Neural cell (in vitro differentiated cells): ENCODE results near the gene C11orf71. TPM values are rescaled to one million over a fixed set of nuclear protein-coding genes. Genes with fewer than 3 reads are reported as not detected.

Source experiments
- H2AFZ ChIP-seq: fragments of 200-600, 300-800 bp; sonication (generic), shearing (Covaris generic); 2 replicates; pipeline ENCODE4 v1.6.0; 2014; ENCODE audit warnings: low read depth, mild to moderate bottlenecking, antibody characterized with exemption, low read length, moderate library complexity
- H3F3A ChIP-seq: fragments of 200-600 bp; shearing (Covaris generic); 2 replicates; pipeline ENCODE4 v1.6.1; 2016; ENCODE audit warnings: mild to moderate bottlenecking, moderate library complexity, mixed read lengths, antibody characterized with exemption, low read length; ENCODE audit not compliant: insufficient read depth, poor library complexity, severe bottlenecking
- H3K27ac ChIP-seq: fragments of 200-600, 300-800 bp; sonication (generic), shearing (Covaris generic); 2 replicates; pipeline ENCODE4 v1.5.1; 2014; ENCODE audit warnings: mild to moderate bottlenecking, low read length, moderate library complexity
- H3K27me3 ChIP-seq: fragments of 300-800, 200-600 bp; sonication (generic), shearing (Covaris generic); 2 replicates; pipeline ENCODE4 v1.6.0; 2014; ENCODE audit warnings: mild to moderate bottlenecking, low read depth, low read length, moderate library complexity; ENCODE audit not compliant: insufficient read depth
- H3K36me3 ChIP-seq: fragments of 300-800, 200-600 bp; sonication (generic), shearing (Covaris generic); 2 replicates; pipeline ENCODE4 v1.5.1; 2014; ENCODE audit warnings: mild to moderate bottlenecking, antibody characterized with exemption, low read length, moderate library complexity; ENCODE audit not compliant: insufficient read depth
- H3K4me2 ChIP-seq: fragments of 300-800, 200-600 bp; sonication (generic), shearing (Covaris generic); 2 replicates; pipeline ENCODE4 v1.6.0; 2014; ENCODE audit warnings: mild to moderate bottlenecking, low read length
- H3K4me3 ChIP-seq: fragments of 300-800, 200-600 bp; sonication (generic), shearing (Covaris generic); 2 replicates; pipeline ENCODE4 v1.5.1; 2014; ENCODE audit warnings: mild to moderate bottlenecking, low read length, moderate library complexity
- H3K79me2 ChIP-seq: fragments of 200-600 bp; shearing (Covaris generic); replicated peaks from 2 replicates; pipeline ENCODE4 v1.6.0; 2014; ENCODE audit warnings: mild to moderate bottlenecking, low read length, moderate library complexity; ENCODE audit not compliant: insufficient read depth
- H3K9ac ChIP-seq: fragments of 300-800, 200-600 bp; sonication (generic), shearing (Covaris generic); 2 replicates; pipeline ENCODE4 v1.6.1; 2016; ENCODE audit warnings: mild to moderate bottlenecking, low read length, mixed read lengths
- H3K9me2 ChIP-seq: fragments of 200-600 bp; shearing (Covaris generic); 2 replicates; pipeline ENCODE4 v1.6.1; 2016; ENCODE audit warnings: mild to moderate bottlenecking, low read length, mixed read lengths; ENCODE audit not compliant: insufficient read depth
- H3K9me3 ChIP-seq: fragments of 200-600, 300-800 bp; sonication (generic), shearing (Covaris generic); 2 replicates; pipeline ENCODE4 v1.6.1; 2016; ENCODE audit warnings: mild to moderate bottlenecking, mixed run types, low read length, moderate library complexity, mixed read lengths
- H4K20me1 ChIP-seq: fragments of 200-600 bp; shearing (Covaris generic); 2 replicates; pipeline ENCODE4 v1.6.1; 2016; ENCODE audit warnings: mild to moderate bottlenecking, mixed run types; ENCODE audit not compliant: insufficient read depth
- CTCF ChIP-seq: fragments of 450-650 bp; IDR thresholded peaks from 2 replicates; pipeline ENCODE4 v1.5.1; 2014; ENCODE audit warnings: antibody characterized with exemption, mild to moderate bottlenecking, moderate library complexity; ENCODE audit not compliant: poor library complexity, severe bottlenecking
- EP300 ChIP-seq: fragments of 450-650 bp; conservative IDR thresholded peaks from 2 replicates; pipeline ENCODE4 v1.6.1; 2014; ENCODE audit warnings: antibody characterized with exemption, mild to moderate bottlenecking, moderate library complexity; ENCODE audit not compliant: poor library complexity, severe bottlenecking
- EZH2 ChIP-seq: fragments of 200-600, 300-800 bp; shearing (Covaris generic), sonication (generic); IDR thresholded peaks from 2 replicates; pipeline ENCODE4 v1.6.1; 2014; ENCODE audit warnings: antibody characterized with exemption, low read length, borderline replicate concordance, mild to moderate bottlenecking; ENCODE audit not compliant: insufficient read depth, poor library complexity, severe bottlenecking
- MXI1 ChIP-seq: fragments of 450-650 bp; conservative IDR thresholded peaks from 2 replicates; pipeline ENCODE4 v1.6.1; 2014; ENCODE audit warnings: antibody characterized with exemption, mild to moderate bottlenecking; ENCODE audit not compliant: poor library complexity, severe bottlenecking
- POLR2AphosphoS5 ChIP-seq: IDR thresholded peaks from 2 replicates; pipeline ENCODE4 v1.6.1; 2012
- RAD21 ChIP-seq: fragments of 450-650 bp; conservative IDR thresholded peaks from 2 replicates; pipeline ENCODE4 v1.6.1; 2014; ENCODE audit warnings: antibody characterized with exemption, mild to moderate bottlenecking, moderate library complexity
- SMC3 ChIP-seq: fragments of 450-650 bp; conservative IDR thresholded peaks from 2 replicates; pipeline ENCODE4 v1.6.1; 2014; ENCODE audit warnings: antibody characterized with exemption, mild to moderate bottlenecking, moderate library complexity; ENCODE audit not compliant: poor library complexity
- TAF1 ChIP-seq: IDR thresholded peaks from 2 replicates; pipeline ENCODE4 v1.6.1; 2012; ENCODE audit warnings: low read depth
- polyA plus RNA-seq: library from polyadenylated mRNA; depleted of rRNA; stranded (reverse); fragments of >200 nt; gene quantifications from 2 replicates; pipeline ENCODE4 v1.2.3, GENCODE V29; 2014
- TF ChIP-seq, protein P1 (sequence below): IDR thresholded peaks from 2 replicates; pipeline ENCODE4 v1.6.1; 2012; ENCODE audit warnings: borderline replicate concordance

Gene C11orf71
- polyA plus RNA-seq, 1 donor from 2014 or later: 29.9 TPM

DNA sequence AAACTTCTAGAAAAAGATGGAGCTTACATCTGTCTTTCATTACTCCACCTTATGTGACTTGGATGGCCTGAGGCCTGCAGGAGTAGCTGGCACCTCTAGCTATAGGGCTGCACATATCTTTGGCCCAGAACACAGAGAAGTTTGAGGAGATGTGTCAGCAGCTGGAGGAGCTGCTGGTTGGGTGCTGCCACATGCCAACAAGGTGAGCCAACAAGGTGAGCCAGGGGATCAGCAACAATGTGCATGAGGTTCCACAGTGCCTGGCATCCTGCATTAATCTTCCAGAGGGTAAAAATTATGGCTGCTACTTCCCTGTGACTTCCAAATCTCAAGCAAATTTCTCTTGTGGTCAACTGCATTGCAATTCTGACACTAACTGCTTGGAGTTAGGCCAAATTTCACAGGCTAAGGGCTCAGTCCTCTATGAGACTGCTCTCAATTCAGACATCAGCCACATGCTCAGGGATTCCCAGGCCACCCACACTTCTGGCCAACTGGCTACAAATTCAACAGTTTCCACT, 16.2 kb upstream of the C11orf71 start:
- no peak overlapping the region for H2AFZ ChIP-seq
- H3K36me3 ChIP-seq: peaks cover 4% of the 10 kb centered on the region
- H3K4me3 ChIP-seq: no peak overlapping the region
- H3K79me2 ChIP-seq: no peaks in the 10 kb centered on the region
- no peaks in the 10 kb centered on the region for H3K27me3 ChIP-seq
- H3K9me3 ChIP-seq: no peaks in the 10 kb centered on the region
- no peak for TF ChIP-seq EP300
- TF ChIP-seq SMC3: no peak
- no peak for TF ChIP-seq RAD21
- no peak for TF ChIP-seq MXI1
- TF ChIP-seq POLR2AphosphoS5: no peak
- no peak for TF ChIP-seq CTCF
- no peak for TF ChIP-seq EZH2
- TF ChIP-seq, protein P1, sequence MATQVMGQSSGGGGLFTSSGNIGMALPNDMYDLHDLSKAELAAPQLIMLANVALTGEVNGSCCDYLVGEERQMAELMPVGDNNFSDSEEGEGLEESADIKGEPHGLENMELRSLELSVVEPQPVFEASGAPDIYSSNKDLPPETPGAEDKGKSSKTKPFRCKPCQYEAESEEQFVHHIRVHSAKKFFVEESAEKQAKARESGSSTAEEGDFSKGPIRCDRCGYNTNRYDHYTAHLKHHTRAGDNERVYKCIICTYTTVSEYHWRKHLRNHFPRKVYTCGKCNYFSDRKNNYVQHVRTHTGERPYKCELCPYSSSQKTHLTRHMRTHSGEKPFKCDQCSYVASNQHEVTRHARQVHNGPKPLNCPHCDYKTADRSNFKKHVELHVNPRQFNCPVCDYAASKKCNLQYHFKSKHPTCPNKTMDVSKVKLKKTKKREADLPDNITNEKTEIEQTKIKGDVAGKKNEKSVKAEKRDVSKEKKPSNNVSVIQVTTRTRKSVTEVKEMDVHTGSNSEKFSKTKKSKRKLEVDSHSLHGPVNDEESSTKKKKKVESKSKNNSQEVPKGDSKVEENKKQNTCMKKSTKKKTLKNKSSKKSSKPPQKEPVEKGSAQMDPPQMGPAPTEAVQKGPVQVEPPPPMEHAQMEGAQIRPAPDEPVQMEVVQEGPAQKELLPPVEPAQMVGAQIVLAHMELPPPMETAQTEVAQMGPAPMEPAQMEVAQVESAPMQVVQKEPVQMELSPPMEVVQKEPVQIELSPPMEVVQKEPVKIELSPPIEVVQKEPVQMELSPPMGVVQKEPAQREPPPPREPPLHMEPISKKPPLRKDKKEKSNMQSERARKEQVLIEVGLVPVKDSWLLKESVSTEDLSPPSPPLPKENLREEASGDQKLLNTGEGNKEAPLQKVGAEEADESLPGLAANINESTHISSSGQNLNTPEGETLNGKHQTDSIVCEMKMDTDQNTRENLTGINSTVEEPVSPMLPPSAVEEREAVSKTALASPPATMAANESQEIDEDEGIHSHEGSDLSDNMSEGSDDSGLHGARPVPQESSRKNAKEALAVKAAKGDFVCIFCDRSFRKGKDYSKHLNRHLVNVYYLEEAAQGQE: no peak
- no peak for TF ChIP-seq TAF1
- H3F3A ChIP-seq: no peaks in the 10 kb centered on the region
- no peak overlapping the region for H3K9ac ChIP-seq
- no peaks in the 10 kb centered on the region for H3K9me2 ChIP-seq
- H3K27ac ChIP-seq: no peak overlapping the region
- H3K4me2 ChIP-seq: no peak overlapping the region
- no peaks in the 10 kb centered on the region for H4K20me1 ChIP-seq

GRCh38 chr11:114413958-114414357, 13.6 kb upstream of the C11orf71 start:
- Histone ChIP-seq H3K4me3 (no peak overlapping the region), H4K20me1 (no peaks in the 10 kb centered on the region), H3K9me3 (no peaks in the 10 kb centered on the region), H2AFZ (no peak overlapping the region), H3F3A (no peaks in the 10 kb centered on the region), H3K4me2 (no peak overlapping the region), H3K36me3 (peaks cover 4% of the 10 kb centered on the region), H3K9me2 (no peaks in the 10 kb centered on the region), H3K9ac (no peak overlapping the region), H3K27ac (no peak overlapping the region), H3K79me2 (no peaks in the 10 kb centered on the region), H3K27me3 (no peaks in the 10 kb centered on the region)
- no peak for TF ChIP-seq SMC3
- no peak for TF ChIP-seq RAD21
- TF ChIP-seq TAF1: no peak
- TF ChIP-seq, protein P1: no peak
- TF ChIP-seq CTCF: no peak
- no peak for TF ChIP-seq EZH2
- no peak for TF ChIP-seq POLR2AphosphoS5
